HG02678 (cell line): ENCODE data around the gene TIMM10.
A peak's percentile ranks its signal among the peaks of the same experiment; 100 is the strongest.

Experiments
- ATAC-seq: cut with Tn5 transposase; IDR thresholded peaks from one replicate; pipeline ENCODE4 v1.9.1; 2021; ENCODE audit warnings: mild to moderate bottlenecking, moderate library complexity; ENCODE audit not compliant: unreplicated experiment

The TIMM10 gene, protein sequence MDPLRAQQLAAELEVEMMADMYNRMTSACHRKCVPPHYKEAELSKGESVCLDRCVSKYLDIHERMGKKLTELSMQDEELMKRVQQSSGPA

DNA sequence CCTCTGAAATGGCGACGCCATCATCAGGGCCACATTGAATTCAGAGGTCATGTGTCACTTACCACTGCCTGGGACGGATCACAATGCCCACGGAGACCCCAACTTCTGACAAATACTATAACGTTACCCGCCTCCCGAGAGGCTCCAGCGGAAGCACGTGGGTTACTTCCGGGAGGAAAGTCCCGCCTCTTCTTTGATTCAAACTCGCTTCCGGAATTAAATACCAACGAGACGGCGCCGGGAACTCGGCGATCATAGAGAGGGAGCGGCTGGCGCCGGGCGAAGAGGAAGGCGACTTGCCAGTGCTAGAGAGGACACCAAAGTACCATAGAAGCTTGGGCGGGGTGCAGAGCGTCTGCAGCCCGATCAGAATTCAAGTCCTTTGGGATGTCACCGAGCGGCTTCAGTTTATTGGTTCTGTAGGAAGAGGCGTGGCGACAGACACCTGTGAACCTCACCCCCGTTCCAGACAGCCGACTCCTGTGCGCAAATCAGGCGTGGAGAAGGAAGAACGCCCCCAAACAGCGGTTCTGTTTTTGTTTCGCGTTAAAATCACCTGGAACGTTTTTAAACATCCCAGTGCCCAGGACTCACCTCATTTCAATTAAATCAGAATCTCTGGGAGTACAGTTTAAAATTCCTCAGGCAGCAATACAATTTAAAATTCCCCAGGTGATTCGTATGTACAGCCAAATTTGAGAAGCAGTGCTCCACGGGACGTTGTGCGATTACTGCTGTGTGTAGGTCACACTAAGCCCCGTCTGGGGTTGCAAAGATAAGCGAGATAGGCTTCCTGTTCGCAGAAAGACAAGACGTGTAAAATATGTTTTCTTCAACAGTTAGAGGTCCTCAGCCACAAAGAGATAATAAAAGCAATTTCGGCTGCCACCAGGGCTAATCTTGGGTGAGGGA lies at the start of gene TIMM10:
Gene TIMM10 (minus strand): TSS at position 159 of the 912 bp plus-strand sequence. CDS start 565 bp downstream, outside the sequence.
- ATAC-seq, result peak; percentile 96

DNA sequence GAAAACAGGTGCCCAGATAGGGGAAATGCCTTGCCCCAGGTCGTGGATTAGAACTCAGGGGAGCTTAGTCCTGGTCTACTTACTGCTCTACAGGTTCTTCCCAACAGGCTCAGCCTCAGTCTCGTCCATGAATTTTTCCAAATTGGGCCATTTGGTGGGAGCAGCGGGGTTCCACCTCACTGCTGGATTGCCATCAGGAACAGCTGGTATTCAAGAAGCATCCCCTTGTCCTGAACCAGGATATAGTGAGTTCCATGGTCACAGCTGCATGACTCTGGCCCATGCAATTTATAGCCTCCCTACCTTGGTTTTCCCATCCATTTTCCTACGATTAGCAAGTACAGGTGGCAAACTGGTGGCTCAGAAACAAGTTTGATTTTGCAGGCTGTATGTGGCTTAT lies 43.5 kb upstream of the TIMM10 start:
- no peak for ATAC-seq

DNA sequence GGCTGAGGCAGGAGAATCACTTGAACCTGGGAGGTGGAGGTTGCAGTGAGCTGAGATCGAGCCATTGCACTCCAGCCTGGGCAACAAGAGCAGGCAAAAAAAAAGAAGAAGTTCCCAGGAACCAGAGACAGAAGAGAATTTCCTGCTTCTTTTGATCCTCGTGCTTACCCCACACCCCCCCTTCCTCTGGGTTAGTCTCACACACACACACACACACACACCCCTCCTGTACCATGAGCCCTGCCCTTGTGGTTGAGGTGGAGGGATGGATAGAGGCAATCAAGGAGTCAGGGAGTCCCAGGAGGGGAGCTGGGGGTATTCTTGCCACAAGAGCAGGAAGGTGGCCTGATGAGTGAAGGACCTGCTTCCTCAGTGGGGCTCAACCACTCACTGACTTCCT lies 41.1 kb upstream of the TIMM10 start:
- ATAC-seq, result no peak

DNA sequence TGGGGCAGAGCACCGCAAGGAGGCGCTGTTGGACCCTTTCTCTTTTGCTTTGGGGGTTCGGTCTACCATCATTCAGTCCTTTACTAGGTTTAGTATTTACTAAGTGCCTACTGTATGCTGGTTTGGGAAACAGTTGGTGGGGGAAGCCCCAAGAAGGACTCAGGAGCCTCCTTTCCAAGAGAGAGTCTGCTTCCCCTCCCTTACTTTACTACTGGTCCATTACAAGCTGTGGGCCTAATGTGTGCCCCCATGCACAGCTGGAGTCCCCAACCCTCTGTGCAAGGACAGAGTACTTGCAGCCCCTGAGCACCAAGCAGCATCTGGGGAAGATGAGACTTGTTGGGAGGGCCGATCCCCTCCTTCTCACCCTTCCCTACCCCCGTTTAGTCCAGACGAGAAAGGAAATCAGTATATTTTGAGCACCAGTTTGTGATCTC lies 37.8 kb upstream of the TIMM10 start:
- ATAC-seq, result peak; percentile 9

DNA sequence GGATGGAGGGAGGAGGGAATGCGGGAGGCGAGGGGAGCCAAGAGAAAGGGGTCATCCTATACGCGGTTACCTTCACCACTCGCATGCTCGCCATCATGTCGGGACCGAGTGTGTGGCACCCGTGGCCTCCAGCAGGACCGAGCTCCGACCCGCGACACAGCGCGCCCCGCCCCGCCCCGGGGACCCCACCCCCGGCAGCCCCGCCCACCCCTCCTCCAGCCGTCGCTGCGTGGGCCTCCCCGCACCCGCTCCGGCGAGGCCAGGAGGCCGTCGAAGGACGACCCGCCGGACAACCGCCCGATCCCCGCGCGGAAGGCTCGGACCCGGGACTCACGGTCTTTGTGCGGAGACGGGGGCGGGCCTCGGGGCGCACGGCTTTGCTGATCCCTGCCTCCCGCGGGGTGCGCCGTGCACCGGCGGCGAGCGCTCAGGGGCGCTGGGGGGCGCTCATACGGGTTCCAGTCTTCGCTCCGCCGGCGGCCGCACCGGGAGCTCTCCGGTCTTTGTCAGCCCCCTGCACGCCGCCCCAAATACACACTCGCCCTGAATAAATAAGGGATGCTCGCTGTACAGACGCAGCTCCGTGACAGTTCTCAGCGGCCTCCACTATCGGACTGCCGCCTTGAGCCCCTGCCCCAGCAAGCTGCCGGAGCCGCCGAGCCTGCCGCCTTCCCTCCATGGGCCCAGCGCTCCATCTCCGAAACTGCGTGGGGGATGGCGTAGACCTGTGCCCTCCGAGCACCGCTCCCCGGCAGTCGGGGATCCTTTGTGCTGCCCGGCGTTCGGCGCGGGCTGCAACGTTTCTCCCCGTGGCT lies 37.2 kb upstream of the TIMM10 start, which contains the start of gene UBE2L6:
Gene UBE2L6 (minus strand): TSS at position 158 of the 815 bp plus-strand sequence. CDS start 61 bp downstream, at position 97.
- peak; percentile 62 for ATAC-seq

DNA sequence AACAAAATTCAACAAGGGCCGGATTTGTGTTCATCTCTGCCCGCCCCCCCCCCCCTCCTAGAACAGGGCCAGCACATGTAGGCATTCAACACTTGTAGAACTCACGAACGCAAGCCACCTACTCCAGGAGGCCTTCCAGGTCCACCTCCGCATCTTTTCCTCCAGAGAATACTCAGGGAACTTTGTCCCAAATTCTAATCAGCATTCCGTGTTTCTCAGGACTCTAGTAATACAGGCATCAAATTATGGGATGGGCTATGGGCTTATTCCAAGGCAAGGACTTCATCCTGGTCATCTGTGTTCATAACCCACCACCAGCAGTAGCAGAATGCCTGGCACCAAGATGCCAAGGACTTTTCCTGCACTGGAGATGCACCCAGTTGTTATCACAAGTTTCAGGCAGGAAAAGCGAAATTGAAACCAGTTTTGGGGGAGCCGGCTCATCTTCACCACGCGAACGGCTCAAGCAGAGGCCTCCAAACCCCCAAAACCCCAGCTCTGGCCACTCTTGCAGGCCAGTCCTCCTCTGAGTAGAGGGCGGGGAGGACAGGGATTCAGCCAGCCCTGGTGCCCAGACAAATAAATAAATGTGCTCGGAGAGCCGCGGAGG lies 36.5 kb upstream of the TIMM10 start:
- ATAC-seq, result peak; percentile 1

DNA sequence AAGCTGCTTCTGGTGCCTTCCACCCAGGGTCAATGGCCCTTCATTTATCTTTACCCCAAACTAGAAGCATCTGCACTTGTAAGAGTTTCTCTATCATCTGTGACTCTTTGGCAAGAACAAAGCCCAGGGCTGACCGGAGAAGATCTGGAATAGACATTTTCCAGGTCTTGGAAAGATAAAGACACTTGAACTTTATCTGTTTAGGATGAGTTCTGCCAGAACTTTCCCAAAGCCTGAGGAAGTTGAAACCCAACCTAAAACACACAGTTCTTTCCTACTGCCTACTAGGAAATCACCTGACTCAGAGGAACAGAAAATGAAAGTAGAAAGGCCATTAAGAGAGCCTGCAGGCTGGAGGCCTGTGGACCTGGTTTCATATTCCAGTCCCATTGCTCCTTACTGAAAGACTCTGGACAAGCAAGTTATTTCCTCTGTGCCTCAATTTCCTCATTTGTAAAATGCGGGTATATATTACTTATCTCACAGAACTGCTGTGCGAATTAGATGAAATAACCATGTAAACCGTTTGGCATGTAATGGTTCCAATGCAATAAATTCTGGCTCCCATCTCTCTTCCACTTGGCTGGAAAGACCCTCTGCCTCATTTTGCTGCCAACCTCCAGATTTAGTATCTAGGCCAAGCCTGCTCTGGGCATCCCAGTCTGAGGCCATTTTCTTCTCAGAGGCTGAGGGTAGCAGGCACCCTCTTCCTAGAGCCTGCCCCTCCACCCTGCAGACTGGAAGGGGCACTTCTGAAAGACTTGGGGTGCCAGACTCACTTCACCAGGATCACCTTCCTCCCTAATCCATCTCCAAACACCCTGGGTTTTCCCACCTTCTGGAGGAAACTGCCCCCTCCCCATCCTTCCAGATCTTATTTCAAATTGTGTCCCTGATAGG lies 35.7 kb upstream of the TIMM10 start:
- ATAC-seq, result peak; percentile 63

DNA sequence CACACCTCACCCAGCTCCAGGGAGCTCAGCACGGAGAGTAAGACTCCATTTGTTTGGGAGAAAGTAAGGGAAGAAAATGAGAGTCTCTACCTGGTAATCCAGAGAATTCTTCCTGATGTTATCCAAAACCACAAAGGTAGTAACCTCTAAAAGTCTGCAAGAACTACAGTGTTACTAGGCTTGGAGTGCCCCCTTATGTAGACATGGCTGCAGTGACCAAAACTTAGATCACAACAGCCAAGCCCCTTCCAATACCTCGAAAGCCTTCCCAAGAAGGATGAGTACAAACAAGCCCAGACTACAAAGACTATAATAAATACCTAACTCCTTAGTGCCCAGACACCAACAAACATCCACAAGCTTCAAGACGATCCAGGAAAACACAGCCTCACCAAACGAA lies 32.0 kb upstream of the TIMM10 start:
- no peak for ATAC-seq

DNA sequence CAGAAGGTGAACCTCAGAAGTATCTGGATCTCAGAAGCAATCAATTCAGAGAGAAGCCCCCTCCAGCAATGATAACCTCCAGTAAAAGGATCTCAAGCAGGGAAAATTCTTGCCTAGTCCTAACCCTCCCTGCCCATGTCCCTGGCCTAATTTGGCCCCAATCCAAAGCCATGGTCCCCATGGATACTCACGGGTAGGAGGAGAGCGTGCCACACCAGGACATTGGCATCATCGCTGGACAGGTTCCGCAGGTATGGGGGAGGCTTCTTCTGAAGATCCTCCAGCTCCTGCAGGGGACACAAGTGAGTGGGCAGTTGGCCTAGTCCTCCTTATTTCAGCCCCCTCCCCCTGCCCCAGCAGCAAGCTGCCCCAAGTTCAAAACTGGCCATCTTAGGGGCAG lies 29.6 kb upstream of the TIMM10 start:
- ATAC-seq, result no peak

DNA sequence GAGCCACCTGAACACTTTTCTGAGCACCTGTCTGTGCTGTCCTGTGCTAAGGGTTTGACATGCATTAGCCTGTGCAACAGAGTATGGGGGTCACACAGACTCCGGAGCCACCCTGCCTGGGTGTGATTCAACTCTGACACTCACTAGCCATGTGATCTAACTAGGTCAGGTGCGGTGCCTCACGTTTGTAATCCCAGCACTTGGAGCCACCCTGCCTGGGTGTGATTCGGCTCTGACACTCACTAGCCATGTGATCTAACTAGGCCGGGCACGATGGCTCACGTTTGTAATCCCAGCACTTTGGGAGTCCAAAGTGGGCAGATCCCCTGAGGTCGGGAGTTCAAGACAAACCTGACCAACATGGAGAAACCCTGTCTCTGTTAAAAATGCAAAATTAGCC lies 25.5 kb upstream of the TIMM10 start:
- ATAC-seq, result no peak

DNA sequence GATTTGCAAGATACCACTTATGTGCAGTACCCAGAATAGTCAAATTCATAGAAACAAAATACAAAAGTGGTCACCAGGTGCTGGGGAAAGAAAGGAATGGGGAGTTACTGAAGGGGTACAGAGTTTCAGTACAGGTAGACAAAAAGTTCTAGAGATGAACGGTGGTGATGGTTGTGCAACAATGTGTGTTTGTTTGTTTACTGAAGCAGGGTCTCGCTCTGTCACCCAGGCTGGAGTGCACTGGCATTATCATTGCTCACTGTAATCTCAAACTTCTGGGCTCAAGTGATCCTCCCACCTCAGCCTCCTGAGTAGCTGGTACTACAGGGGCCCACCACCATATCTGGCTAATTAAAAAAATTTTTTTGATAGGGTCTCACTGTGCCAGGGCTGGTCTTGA lies 24.8 kb upstream of the TIMM10 start:
- ATAC-seq, result no peak

DNA sequence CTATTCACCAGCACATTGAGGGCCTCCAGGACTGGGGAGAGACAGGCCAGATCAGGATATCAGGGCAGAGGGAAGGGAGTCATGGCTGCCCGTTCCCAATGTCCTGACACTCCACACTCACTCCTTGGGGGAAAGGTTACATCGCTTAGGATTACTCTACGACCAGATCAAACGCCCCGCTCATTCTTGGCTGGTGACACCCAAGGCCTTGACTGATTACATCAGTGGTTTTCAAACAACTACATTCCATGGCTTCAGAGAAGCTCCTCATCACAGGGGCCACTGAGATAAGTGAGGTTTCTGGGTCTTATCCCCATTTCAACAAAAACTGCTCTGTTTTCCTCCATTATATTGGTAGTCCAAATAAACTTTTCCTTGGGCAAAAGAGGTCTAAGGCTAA lies 21.9 kb upstream of the TIMM10 start:
- ATAC-seq, result no peak

DNA sequence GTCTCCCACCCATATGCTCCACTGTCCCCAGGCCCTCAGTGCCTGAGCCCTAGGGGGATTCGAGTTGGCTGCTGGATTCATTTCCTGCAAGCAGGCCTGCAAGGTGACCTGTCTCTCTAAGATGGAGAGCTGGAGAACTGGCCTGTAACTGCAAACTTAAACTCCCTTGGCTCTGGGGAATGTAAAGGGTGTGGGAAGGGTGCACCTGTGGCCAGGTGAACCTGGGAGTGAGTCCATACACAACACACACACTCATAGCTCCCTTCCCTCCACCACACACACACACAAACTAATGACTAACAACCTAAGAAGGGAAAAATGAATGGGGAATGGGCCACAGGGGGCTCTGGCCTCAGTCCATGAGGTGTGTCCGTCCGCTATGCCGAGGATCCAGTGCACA lies 21.4 kb upstream of the TIMM10 start:
- ATAC-seq, result no peak

DNA sequence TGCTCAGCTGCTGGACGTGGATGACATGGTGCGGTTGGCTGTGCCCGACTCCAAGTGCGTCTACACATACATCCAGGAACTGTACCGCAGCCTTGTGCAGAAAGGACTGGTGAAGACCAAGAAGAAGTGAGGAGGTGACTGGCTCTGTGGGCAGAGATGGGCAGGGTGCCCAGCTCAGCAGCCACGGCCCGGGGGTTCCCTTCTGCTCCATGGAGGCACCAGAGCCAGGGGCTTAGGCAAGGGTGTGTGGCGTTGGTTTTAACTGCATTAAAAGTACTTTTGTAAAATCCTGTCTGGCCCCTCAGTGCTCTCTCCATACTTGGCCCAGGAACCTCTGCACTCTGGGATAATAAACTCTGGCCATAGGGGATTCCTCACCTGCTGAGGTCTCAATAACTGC lies 19.4 kb upstream of the TIMM10 start:
- ATAC-seq, result no peak

DNA sequence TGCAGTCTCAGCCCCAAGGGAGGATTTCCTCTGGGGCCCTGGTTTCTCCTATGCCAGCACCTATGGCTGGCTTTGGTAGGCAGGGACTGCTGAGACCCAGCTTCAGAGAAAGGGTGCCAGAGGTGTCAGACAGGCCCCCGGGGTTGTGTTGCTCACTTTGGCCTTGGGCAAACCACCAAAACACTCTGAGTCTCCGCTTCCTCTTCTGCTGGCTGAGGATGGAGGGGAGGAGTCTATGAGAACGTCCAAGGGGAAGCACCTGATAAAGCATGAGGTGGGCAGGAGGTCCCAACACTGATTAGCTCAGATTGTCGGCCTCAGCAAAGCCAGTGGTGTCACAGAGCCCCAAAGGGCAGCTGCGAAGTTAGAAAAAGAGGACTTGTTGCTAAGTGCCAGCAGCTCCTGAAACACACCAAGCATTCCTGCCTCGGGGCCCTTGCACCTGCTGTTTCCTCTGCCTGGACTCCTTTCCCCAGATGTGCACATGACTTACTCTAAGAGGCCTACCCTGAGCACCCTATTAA lies 17.4 kb upstream of the TIMM10 start:
- ATAC-seq, result peak; percentile 89

DNA sequence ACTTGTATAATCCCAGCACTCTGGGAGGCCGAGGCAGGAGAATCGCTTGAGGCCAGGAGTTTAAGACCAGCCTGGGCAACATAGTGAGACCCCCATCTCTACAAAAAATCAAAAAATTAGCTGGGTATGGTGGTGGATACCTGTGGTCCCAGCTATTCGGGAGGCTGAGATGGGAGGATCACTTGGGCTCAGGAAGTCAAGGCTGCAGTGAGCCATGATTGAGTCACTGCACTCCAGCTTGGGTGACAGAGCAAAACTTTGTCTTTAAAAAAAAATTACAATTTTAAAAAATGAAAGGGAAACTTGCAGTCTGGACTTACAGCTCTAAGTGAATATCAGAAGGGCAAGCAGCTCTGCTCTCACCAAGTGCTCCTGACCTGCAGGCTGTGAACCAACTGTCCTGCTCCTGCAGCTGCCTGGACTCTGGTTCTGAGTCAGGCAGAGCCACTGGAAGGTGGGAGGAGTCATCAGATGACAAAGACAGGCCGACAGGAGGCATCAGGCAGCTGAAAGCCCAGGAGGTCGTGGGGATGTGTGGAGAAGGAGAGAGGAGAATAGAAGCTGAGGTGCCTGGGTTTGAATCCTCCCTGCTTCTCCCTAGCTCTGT lies 16.4 kb upstream of the TIMM10 start:
- peak; percentile 67 for ATAC-seq

DNA sequence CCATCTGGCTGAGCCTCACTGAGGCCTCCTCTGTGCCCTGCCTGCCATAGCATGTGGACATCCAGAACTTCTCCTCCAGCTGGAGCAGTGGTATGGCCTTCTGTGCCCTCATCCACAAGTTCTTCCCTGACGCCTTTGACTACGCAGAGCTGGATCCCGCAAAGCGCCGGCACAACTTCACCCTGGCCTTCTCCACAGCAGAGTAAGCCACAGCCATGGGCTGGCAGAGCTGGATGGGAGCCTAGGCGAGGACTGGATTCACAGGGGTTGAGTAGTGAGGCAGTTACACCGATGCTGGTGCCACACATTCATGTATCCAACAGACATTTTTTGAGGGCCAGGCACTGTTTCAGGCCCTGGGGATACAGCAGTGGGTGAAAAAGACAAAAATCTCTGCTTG lies 15.9 kb upstream of the TIMM10 start:
- ATAC-seq, result no peak

DNA sequence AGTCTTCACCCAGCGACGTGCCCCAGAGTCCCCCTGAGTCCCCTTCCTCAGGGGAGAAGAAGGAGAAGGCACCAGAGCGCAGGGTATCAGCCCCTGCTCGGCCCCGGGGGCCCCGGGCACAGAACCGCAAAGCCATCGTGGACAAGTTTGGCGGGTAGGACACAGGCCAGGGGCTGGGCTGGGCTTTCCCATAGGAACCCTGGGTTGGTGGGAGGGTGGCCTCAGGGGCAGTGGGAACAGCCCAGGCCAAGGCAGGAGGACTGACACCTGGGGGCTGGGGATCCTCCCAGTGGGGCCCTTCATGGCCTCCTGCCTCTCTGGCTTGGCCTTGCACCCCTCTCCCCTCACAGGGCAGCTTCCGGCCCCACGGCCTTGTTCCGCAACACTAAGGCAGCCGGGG lies 15.3 kb upstream of the TIMM10 start:
- ATAC-seq, result no peak

DNA sequence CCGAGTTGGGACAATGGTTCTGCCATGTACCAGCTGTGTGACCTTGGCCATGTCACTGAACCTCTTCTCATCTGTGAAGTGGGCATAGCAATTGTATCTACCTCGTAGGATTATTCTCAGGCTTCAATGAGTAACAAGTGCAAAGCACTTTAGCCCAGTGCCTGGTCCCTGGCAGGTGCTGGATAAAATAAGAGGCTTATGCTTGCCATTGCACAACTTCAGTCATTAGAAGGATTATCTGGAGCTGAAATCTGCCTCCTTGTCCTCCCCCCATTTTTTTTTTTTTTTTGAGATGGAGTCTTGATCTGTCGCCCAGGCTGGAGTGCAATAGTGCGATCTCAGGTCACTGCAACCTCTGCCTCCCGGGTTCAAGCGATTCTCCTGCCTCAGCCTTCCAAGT lies 14.0 kb upstream of the TIMM10 start:
- no peak for ATAC-seq
